Measurements from ENCODE around the gene TMEM51.
"Not testable (repeated sequence)": the region's sequence is repeated elsewhere in the genome, so short reads cannot be mapped to it uniquely, and the experiment has no call there.

Gene TMEM51

DNA sequence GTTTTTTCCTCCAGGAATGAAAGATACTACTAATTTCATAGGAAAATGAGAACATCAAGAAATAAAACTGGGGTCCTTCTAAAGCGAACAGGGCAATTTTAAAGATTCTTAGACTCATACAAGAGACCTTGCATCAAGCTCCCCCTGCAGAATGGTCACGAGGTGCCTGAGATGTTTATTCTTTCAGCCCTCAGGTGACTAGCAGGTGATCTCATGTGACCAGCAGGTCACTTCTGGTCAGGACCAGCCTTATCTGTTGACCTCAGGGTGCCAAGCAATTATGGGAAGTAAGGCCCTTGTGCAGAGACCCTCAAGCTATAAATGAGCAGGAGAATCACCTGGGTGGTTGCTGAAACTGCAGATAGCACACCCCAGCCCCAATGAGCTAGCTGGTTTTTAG, 20.6 kb upstream of the TMEM51 start:
- TF ChIP-seq, protein P1, sequence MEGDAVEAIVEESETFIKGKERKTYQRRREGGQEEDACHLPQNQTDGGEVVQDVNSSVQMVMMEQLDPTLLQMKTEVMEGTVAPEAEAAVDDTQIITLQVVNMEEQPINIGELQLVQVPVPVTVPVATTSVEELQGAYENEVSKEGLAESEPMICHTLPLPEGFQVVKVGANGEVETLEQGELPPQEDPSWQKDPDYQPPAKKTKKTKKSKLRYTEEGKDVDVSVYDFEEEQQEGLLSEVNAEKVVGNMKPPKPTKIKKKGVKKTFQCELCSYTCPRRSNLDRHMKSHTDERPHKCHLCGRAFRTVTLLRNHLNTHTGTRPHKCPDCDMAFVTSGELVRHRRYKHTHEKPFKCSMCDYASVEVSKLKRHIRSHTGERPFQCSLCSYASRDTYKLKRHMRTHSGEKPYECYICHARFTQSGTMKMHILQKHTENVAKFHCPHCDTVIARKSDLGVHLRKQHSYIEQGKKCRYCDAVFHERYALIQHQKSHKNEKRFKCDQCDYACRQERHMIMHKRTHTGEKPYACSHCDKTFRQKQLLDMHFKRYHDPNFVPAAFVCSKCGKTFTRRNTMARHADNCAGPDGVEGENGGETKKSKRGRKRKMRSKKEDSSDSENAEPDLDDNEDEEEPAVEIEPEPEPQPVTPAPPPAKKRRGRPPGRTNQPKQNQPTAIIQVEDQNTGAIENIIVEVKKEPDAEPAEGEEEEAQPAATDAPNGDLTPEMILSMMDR (IDR thresholded peaks at IDR 0.05; ENCODE audit: insufficient read depth, low read length) = no peak
- no peak for TF ChIP-seq SPI1 (IDR thresholded peaks at IDR 0.05; ENCODE audit: borderline replicate concordance, low read depth)
- TF ChIP-seq POLR2AphosphoS5 (IDR thresholded peaks at IDR 0.05; ENCODE audit: low read depth) = no peak
- no peak for TF ChIP-seq GABPA (IDR thresholded peaks at IDR 0.05; ENCODE audit: low read depth)
- TF ChIP-seq, protein P2, sequence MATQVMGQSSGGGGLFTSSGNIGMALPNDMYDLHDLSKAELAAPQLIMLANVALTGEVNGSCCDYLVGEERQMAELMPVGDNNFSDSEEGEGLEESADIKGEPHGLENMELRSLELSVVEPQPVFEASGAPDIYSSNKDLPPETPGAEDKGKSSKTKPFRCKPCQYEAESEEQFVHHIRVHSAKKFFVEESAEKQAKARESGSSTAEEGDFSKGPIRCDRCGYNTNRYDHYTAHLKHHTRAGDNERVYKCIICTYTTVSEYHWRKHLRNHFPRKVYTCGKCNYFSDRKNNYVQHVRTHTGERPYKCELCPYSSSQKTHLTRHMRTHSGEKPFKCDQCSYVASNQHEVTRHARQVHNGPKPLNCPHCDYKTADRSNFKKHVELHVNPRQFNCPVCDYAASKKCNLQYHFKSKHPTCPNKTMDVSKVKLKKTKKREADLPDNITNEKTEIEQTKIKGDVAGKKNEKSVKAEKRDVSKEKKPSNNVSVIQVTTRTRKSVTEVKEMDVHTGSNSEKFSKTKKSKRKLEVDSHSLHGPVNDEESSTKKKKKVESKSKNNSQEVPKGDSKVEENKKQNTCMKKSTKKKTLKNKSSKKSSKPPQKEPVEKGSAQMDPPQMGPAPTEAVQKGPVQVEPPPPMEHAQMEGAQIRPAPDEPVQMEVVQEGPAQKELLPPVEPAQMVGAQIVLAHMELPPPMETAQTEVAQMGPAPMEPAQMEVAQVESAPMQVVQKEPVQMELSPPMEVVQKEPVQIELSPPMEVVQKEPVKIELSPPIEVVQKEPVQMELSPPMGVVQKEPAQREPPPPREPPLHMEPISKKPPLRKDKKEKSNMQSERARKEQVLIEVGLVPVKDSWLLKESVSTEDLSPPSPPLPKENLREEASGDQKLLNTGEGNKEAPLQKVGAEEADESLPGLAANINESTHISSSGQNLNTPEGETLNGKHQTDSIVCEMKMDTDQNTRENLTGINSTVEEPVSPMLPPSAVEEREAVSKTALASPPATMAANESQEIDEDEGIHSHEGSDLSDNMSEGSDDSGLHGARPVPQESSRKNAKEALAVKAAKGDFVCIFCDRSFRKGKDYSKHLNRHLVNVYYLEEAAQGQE (IDR thresholded peaks at IDR 0.05; ENCODE audit: insufficient replicate concordance, low read depth) = no peak
- H3K27me3 ChIP-seq (ENCODE audit: insufficient read depth, poor library complexity, severe bottlenecking) = no peaks in the 10 kb centered on the region
- H3K4me3 ChIP-seq (replicated peaks; ENCODE audit: insufficient read depth, low read length) = no peak overlapping the region
- no peak for DNase-seq (ENCODE audit: low read depth in 1 of 2, low spot score in 1 of 2)
- H3K27ac ChIP-seq (replicated peaks) = no peak overlapping the region

DNA sequence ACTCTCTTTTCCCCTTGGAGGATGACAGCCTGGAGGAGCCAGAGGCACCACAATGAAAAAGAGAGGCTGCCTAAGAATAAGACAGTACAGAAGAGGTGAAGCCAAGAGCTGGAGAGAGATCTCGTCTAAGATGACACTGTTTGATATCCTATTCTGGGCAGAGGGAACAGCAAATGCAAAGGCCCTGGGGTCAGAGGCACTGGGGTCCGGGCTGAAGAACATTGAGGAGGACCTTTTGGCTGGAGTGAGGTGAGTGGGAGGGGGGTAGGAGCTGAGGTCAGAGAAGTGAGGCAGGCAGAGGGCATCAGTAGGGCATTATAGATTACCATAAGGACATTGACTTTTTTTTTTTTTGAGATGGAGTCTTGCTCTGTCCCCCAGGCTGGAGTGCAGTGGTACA, 19.3 kb upstream of the TMEM51 start:
- Histone ChIP-seq H3K27me3 (ENCODE audit: insufficient read depth, poor library complexity, severe bottlenecking) (no peaks in the 10 kb centered on the region), H3K4me3 (replicated peaks; ENCODE audit: insufficient read depth, low read length) (no peak overlapping the region), H3K27ac (replicated peaks) (no peak overlapping the region)
- no peak for DNase-seq (ENCODE audit: low read depth in 1 of 2, low spot score in 1 of 2)
- TF ChIP-seq SPI1 (IDR thresholded peaks at IDR 0.05; ENCODE audit: borderline replicate concordance, low read depth) = no peak
- no peak for TF ChIP-seq POLR2AphosphoS5 (IDR thresholded peaks at IDR 0.05; ENCODE audit: low read depth)
- TF ChIP-seq, protein P1 (IDR thresholded peaks at IDR 0.05; ENCODE audit: insufficient read depth, low read length) = no peak
- TF ChIP-seq, protein P2 (IDR thresholded peaks at IDR 0.05; ENCODE audit: insufficient replicate concordance, low read depth) = no peak

DNA sequence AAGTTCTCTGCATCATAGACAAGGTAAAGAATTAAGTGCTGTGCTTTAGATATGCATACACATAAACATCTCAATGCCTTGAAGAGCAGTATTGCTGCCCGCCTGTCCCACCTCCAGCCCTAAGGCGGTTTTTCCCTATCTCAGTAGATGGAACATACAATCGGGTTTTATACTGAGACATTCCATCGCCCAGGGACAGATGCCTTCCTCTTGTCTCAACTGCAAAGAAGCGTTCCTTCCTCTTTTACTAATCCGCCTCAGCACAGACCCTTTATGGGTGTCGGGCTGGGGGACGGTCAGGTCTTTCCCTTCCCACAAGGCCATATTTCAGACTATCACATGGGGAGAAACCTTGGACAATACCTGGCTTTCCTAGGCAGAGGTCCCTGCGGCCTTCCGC, 17.9 kb upstream of the TMEM51 start:
- not testable (repeated sequence) for H3K4me3 ChIP-seq (replicated peaks; ENCODE audit: insufficient read depth, low read length); H3K27ac ChIP-seq (replicated peaks); DNase-seq (ENCODE audit: low read depth in 1 of 2, low spot score in 1 of 2); H3K27me3 ChIP-seq (ENCODE audit: insufficient read depth, poor library complexity, severe bottlenecking)

DNA sequence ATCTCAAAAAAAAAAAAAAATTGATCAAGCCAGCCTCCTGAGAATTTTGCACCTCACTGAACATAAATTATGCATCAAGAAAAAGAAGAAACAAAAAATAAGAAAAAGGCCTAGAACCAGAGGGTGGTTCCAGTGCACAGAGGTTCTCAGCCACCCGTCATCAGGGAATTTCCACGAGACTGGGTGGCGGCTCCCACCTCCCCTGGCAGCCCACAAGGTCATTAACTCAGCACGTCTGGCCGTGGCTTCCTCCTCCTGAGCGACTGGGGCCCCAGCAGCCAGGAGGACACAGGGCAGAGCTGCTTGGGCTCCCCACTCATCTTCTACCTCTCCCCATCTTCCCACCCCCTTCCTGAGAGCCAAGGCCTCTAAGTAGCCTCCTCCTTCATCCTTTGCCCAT, 15.7 kb upstream of the TMEM51 start:
- Histone ChIP-seq H3K27me3 (ENCODE audit: insufficient read depth, poor library complexity, severe bottlenecking) (no peaks in the 10 kb centered on the region), H3K4me3 (replicated peaks; ENCODE audit: insufficient read depth, low read length) (no peak overlapping the region), H3K27ac (replicated peaks) (no peak overlapping the region)
- DNase-seq (ENCODE audit: low read depth in 1 of 2, low spot score in 1 of 2) = no peak
- TF ChIP-seq, protein P1 (IDR thresholded peaks at IDR 0.05; ENCODE audit: insufficient read depth, low read length) = no peak
- TF ChIP-seq POLR2AphosphoS5 (IDR thresholded peaks at IDR 0.05; ENCODE audit: low read depth) (no peak), SPI1 (IDR thresholded peaks at IDR 0.05; ENCODE audit: borderline replicate concordance, low read depth) (no peak), GABPA (IDR thresholded peaks at IDR 0.05; ENCODE audit: low read depth) (no peak)
- TF ChIP-seq, protein P2 (IDR thresholded peaks at IDR 0.05; ENCODE audit: insufficient replicate concordance, low read depth) = no peak
